GM12864 (cell line): ENCODE results near the gene SIK1.

Experiments
- DNase-seq: peaks from one replicate; pipeline ENCODE4 v3.0.0-alpha.2; 2011; ENCODE audit warnings: low read depth
- H3K4me3 ChIP-seq: 2 replicates; pipeline ENCODE4 v1.5.1; 2011; ENCODE audit warnings: mild to moderate bottlenecking, low read depth, low read length, control low read depth
- CTCF ChIP-seq: IDR thresholded peaks from 2 replicates; pipeline ENCODE4 v1.5.1; 2011; ENCODE audit warnings: low read depth, mild to moderate bottlenecking, moderate library complexity, low read length, control low read depth, inconsistent platforms; ENCODE audit errors: missing control alignments

Gene SIK1

GRCh38 chr21:43375837-43376477 lies 51.0 kb downstream of the SIK1 start:
- DNase-seq: no peak
- no peak overlapping the region for H3K4me3 ChIP-seq
- no peak for TF ChIP-seq CTCF

DNA sequence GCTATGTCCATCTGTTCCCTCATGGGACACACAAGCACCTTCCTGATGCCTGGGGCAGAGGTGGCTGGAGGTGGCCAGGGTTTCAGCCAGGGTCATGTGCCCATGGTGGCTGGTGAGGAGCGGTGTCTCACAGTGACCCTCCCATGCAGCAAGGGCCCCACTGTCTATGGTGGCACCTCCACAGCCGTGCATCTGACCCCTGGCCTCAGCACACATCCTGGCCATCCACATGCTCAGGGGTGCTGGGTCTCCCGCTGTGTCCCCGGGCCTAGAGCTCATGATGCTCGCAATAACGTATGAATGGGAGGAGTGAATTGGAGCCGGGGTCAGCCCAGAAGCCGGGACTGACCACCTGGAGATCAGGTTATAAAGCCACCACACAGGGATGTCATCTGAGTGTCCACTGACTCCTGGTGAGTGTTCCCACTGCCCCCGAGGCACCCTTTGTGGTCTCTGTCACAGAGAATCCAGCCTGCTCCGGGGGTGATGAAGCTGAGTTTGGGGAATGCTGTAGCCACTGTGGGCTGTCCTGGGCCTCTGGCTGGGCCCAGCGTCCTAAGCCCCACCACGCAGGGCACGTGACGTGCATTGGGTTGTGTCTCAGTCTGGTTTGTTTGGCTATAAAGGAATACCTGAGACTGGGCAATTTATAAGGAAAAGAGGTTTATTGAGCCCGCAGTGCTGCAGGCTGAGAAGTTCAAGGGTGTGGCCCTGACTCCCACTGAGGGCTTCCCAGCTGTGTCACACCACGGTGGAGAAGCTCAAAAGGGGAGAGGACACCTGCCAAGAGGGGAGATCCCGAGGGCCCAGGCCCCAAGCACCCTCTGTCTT lies 51.7 kb downstream of the SIK1 start:
- no peak overlapping the region for H3K4me3 ChIP-seq
- no peak for DNase-seq
- TF ChIP-seq CTCF: no peak

DNA sequence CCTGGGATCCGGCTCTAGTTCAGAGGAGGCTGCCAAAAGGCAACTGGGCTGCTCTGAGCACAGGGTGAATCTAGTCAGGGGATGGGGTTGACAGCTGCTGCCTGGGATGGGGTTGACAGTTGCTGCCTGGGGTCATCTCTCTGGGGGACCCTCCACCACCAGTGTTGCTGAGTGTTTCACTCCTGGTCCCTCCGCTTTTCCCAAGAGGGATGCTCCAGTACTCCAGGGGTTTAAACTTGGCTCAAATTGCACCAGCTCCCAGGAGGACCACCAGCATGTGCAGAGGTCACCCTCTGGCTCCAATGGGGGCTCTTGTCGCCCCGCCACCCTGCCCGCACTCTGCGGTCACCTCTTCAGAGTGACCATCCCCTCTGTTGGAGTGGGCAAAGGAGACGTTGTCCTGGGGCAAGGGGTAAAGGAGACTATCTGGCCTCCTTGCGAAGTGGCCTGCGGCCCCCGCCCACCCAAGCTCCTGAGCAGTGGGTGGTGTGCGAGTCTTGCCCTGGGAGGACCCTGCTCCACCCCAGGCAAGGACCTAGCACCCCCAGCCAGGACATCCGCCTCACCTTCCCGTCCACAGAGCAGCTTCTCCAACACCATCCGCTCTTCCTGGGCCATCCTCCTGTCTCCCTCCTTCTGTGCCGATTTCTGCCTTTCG lies 52.6 kb downstream of the SIK1 start:
- no peak for TF ChIP-seq CTCF
- no peak overlapping the region for H3K4me3 ChIP-seq
- DNase-seq: no peak

GRCh38 chr21:43373362-43374227 lies 53.3 kb downstream of the SIK1 start:
- no peak overlapping the region for H3K4me3 ChIP-seq
- TF ChIP-seq CTCF: no peak
- DNase-seq: no peak

- TF ChIP-seq CTCF: no peak
- H3K4me3 ChIP-seq: no peak overlapping the region
- DNase-seq: no peak
Observed at GRCh38 chr21:43372663-43373361, 54.1 kb downstream of the SIK1 start.

GRCh38 chr21:43371786-43372185 lies 55.1 kb downstream of the SIK1 start:
- H3K4me3 ChIP-seq: no peak overlapping the region
- TF ChIP-seq CTCF: no peak
- no peak for DNase-seq
